IMR-90 (cell line): ENCODE data around the gene PTCD1. TPM values are rescaled to one million over a fixed set of nuclear protein-coding genes. Genes with fewer than 3 reads are reported as not detected.
A peak's percentile ranks its signal among the peaks of the same experiment; 100 is the strongest.

ENCODE experiments used
- ATAC-seq: fragments of 200-7000 bp; cut with Tn5 transposase; 2 replicates; pipeline ENCODE4 v1.9.1; 2020; ENCODE audit warnings: low read depth, mild to moderate bottlenecking, moderate library complexity
- BruUV-seq: library from RNA; stranded (reverse); fragments of 400-500 nt; replicated peaks from 2 replicates; lab custom pipeline; 2021; lab: Mats Ljungman, UMichigan
- CTCF ChIA-PET: fragments of 300-600 bp; formaldehyde crosslinking; extraction: SDS; loops from one replicate; lab custom pipeline; 2021; ENCODE audit warnings: antibody characterized with exemption; lab: Yijun Ruan, JAX
- POLR2A ChIA-PET: fragments of 300-600 bp; sonication (Branson Sonifier 250); formaldehyde crosslinking; loops from one replicate; lab custom pipeline; 2022; ENCODE audit warnings: antibody characterized with exemption; ENCODE audit not compliant: unreplicated experiment; lab: Charles Lee
- DNase-seq: peaks from one replicate; pipeline ENCODE4 v3.0.0; 2013
- H2AFZ ChIP-seq: replicated peaks from 2 replicates; pipeline ENCODE3; 2013; ENCODE audit warnings: low read length, mild to moderate bottlenecking; ENCODE audit not compliant: poor library complexity
- H2AK5ac ChIP-seq: 2 replicates; pipeline ENCODE4 v1.6.1; 2013; ENCODE audit warnings: low read depth, low read length, inconsistent platforms
- H2AK9ac ChIP-seq: replicated peaks from 2 replicates; pipeline ENCODE3; 2013; ENCODE audit warnings: mild to moderate bottlenecking, low read depth, low read length, moderate library complexity; ENCODE audit not compliant: poor library complexity
- H2BK120ac ChIP-seq: 2 replicates; pipeline ENCODE4 v1.6.1; 2013; ENCODE audit warnings: low read depth, low read length, inconsistent platforms
- H2BK15ac ChIP-seq: 3 replicates; pipeline ENCODE4 v1.6.1; 2013; ENCODE audit warnings: low read depth, low read length, inconsistent platforms
- H2BK20ac ChIP-seq: 2 replicates; pipeline ENCODE4 v1.6.1; 2013; ENCODE audit warnings: low read depth, mild to moderate bottlenecking, inconsistent platforms, low read length, moderate library complexity
- H2BK5ac ChIP-seq: 2 replicates; pipeline ENCODE4 v1.6.1; 2013; ENCODE audit warnings: mild to moderate bottlenecking, low read depth, low read length, inconsistent platforms; ENCODE audit not compliant: poor library complexity, severe bottlenecking
- H3K14ac ChIP-seq: replicated peaks from 2 replicates; pipeline ENCODE4 v1.6.1; 2013; ENCODE audit warnings: low read depth, low read length, inconsistent platforms
- H3K18ac ChIP-seq: 2 replicates; pipeline ENCODE4 v1.6.1; 2013; ENCODE audit warnings: low read depth, low read length, control low read depth
- H3K23ac ChIP-seq: 2 replicates; pipeline ENCODE4 v1.6.1; 2013; ENCODE audit warnings: low read depth, low read length, inconsistent platforms
- H3K27ac ChIP-seq: 2 replicates; pipeline ENCODE4 v1.5.1; 2013; ENCODE audit warnings: mild to moderate bottlenecking, control low read depth, low read length; ENCODE audit not compliant: insufficient read depth
- H3K27me3 ChIP-seq: 2 replicates; pipeline ENCODE4 v1.6.1; 2013; ENCODE audit warnings: low read length; ENCODE audit not compliant: control insufficient read depth, insufficient read depth
- H3K36me3 ChIP-seq: 2 replicates; pipeline ENCODE4 v1.6.1; 2013; ENCODE audit warnings: low read length, mixed read lengths; ENCODE audit not compliant: control insufficient read depth, insufficient read depth
- H3K4ac ChIP-seq: 2 replicates; pipeline ENCODE4 v1.6.1; 2013; ENCODE audit warnings: low read depth, low read length, inconsistent platforms
- H3K4me1 ChIP-seq: 2 replicates; pipeline ENCODE4 v1.6.1; 2013; ENCODE audit warnings: low read length, mixed read lengths; ENCODE audit not compliant: control insufficient read depth, insufficient read depth
- H3K4me2 ChIP-seq: 2 replicates; pipeline ENCODE4 v1.6.1; 2013; ENCODE audit warnings: low read depth, mild to moderate bottlenecking, control low read depth, low read length, moderate library complexity
- H3K4me3 ChIP-seq: 2 replicates; pipeline ENCODE4 v1.5.1; 2013; ENCODE audit warnings: low read depth, mild to moderate bottlenecking, control low read depth, low read length, moderate library complexity; ENCODE audit not compliant: insufficient read depth
- H3K56ac ChIP-seq: 2 replicates; pipeline ENCODE4 v1.6.1; 2013; ENCODE audit warnings: low read length, inconsistent platforms; ENCODE audit not compliant: insufficient read depth; ENCODE audit errors: extremely low read depth
- H3K79me1 ChIP-seq, 2 experiments: 2 replicates each; pipeline ENCODE4 v1.6.1; 2013; ENCODE audit warnings: low read length in 2 of 2, inconsistent platforms in 1 of 2, low read depth in 1 of 2
- H3K9ac ChIP-seq: 2 replicates; pipeline ENCODE4 v1.6.1; 2013; ENCODE audit warnings: low read depth, low read length, control low read depth
- H3K9me1 ChIP-seq: 2 replicates; pipeline ENCODE4 v1.6.1; 2013; ENCODE audit warnings: low read length, inconsistent platforms; ENCODE audit not compliant: insufficient read depth
- H3K9me3 ChIP-seq: 2 replicates; pipeline ENCODE4 v1.6.1; 2013; ENCODE audit warnings: low read length; ENCODE audit not compliant: control insufficient read depth, insufficient read depth
- H4K20me1 ChIP-seq: 2 replicates; pipeline ENCODE4 v1.6.1; 2013; ENCODE audit warnings: low read length, inconsistent platforms; ENCODE audit not compliant: insufficient read depth
- H4K5ac ChIP-seq: 2 replicates; pipeline ENCODE4 v1.6.1; 2013; ENCODE audit warnings: mild to moderate bottlenecking, low read depth, low read length, control low read depth
- H4K8ac ChIP-seq, 2 experiments: 2 replicates each; pipeline ENCODE4 v1.6.1; 2013; ENCODE audit warnings: low read depth in 2 of 2, low read length in 2 of 2, control low read depth in 1 of 2, inconsistent platforms in 1 of 2
- H4K91ac ChIP-seq: 2 replicates; pipeline ENCODE4 v1.6.1; 2013; ENCODE audit warnings: low read depth, low read length, inconsistent platforms; ENCODE audit not compliant: insufficient read depth
- BHLHE40 ChIP-seq: fragments of 150-350 bp; IDR thresholded peaks from 2 replicates; pipeline ENCODE4 v1.6.1; 2016; ENCODE audit warnings: mild to moderate bottlenecking, low read depth, low read length
- CEBPB ChIP-seq: IDR thresholded peaks from 2 replicates; pipeline ENCODE4 v1.6.1; 2012; ENCODE audit warnings: low read depth, low read length, improper control_type of control experiment
- CHD1 ChIP-seq: IDR thresholded peaks from 2 replicates; pipeline ENCODE4 v1.6.1; 2012; ENCODE audit warnings: low read depth, low read length, improper control_type of control experiment
- ELK1 ChIP-seq: fragments of 150-350 bp; IDR thresholded peaks from 2 replicates; pipeline ENCODE4 v1.6.1; 2016; ENCODE audit warnings: low read depth, mild to moderate bottlenecking, low read length, moderate library complexity, borderline replicate concordance
- FOS ChIP-seq: fragments of 150-350 bp; IDR thresholded peaks from 2 replicates; pipeline ENCODE4 v1.6.1; 2016; ENCODE audit warnings: low read depth, low read length
- MAFK ChIP-seq: IDR thresholded peaks from 2 replicates; pipeline ENCODE4 v1.6.1; 2012; ENCODE audit warnings: low read depth, low read length, improper control_type of control experiment
- MAZ ChIP-seq: IDR thresholded peaks from 2 replicates; pipeline ENCODE4 v1.6.1; 2012; ENCODE audit warnings: low read depth, mild to moderate bottlenecking, low read length, improper control_type of control experiment, moderate library complexity, borderline replicate concordance
- MXI1 ChIP-seq: IDR thresholded peaks from 2 replicates; pipeline ENCODE4 v1.6.1; 2012; ENCODE audit warnings: low read depth, mild to moderate bottlenecking, low read length, moderate library complexity, borderline replicate concordance
- NFE2L2 ChIP-seq: fragments of 150-350 bp; IDR thresholded peaks from 2 replicates; pipeline ENCODE4 v1.6.1; 2016; ENCODE audit warnings: low read depth, mild to moderate bottlenecking, low read length
- POLR2A ChIP-seq: IDR thresholded peaks from 2 replicates; pipeline ENCODE4 v1.6.1; 2012; ENCODE audit warnings: mild to moderate bottlenecking, low read depth, low read length
- RCOR1 ChIP-seq: IDR thresholded peaks from 2 replicates; pipeline ENCODE4 v1.6.1; 2012; ENCODE audit warnings: mild to moderate bottlenecking, low read length, improper control_type of control experiment; ENCODE audit not compliant: insufficient replicate concordance
- RFX5 ChIP-seq: IDR thresholded peaks from 2 replicates; pipeline ENCODE4 v1.8.0; 2012; ENCODE audit warnings: low read depth, mild to moderate bottlenecking, low read length, moderate library complexity
- SMC3 ChIP-seq: fragments of 150-350 bp; IDR thresholded peaks from 2 replicates; pipeline ENCODE4 v1.6.1; 2016; ENCODE audit warnings: low read depth, mild to moderate bottlenecking, antibody characterized with exemption, low read length, moderate library complexity
- USF2 ChIP-seq: fragments of 150-350 bp; IDR thresholded peaks from 2 replicates; pipeline ENCODE4 v1.6.1; 2017; ENCODE audit warnings: mild to moderate bottlenecking, antibody characterized with exemption, low read length, low read depth
- WGBS, 2 experiments: methylation state at CpG; one replicate each; pipeline versions ENCODE4 v1.1.5 to v1.1.7; 2013; ENCODE audit warnings: missing lambda C conversion rate in 2 of 2; ENCODE audit not compliant: insufficient read length in 1 of 2; ENCODE audit errors: extremely low coverage in 2 of 2; 5-methylcytosine and 5-hydroxymethylcytosine counted together
- dilution Hi-C: fragments of 300-500 bp; cut with HindIII; formaldehyde crosslinking; loops from one replicate; pipeline ENCODE4 v1.14.3; 2018; ENCODE audit warnings: low sequenced_read_pairs; ENCODE audit not compliant: unreplicated experiment
- in situ Hi-C: fragments of 300-500 bp; cut with MboI; formaldehyde crosslinking; loops from 3 replicates; pipeline ENCODE4 v1.14.3; 2019; ENCODE audit warnings: low sequenced_read_pairs, inconsistent platforms, mixed read lengths
- intact Hi-C: fragments of 100-400 bp; cut with micrococcal nuclease; formaldehyde crosslinking; loops from 2 replicates; pipeline ENCODE4 v1.10.0; 2022
- polyA plus RNA-seq, 3 experiments: library from polyadenylated mRNA; depleted of rRNA; stranded (reverse); fragments of >200 nt; gene quantifications; 2 replicates each; pipeline ENCODE4 v1.2.3, GENCODE V29; 2012; ENCODE audit warnings: low replicate concordance in 1 of 3
- total RNA-seq: library from RNA; depleted of rRNA; stranded (reverse); fragments of >200 nt; gene quantifications from 2 replicates; pipeline ENCODE4 v1.2.3, GENCODE V29; 2012
- TF ChIP-seq, protein P1 (sequence below): conservative IDR thresholded peaks from 2 replicates; pipeline ENCODE4 v1.5.1; 2012; ENCODE audit warnings: mild to moderate bottlenecking, low read depth, low read length, improper control_type of control experiment

PTCD1 gene
- total and polyA plus RNA-seq, 2 of the 4 experiments (the other 2 are of a cell fraction): 2.2 to 4.0 TPM

- intact Hi-C loops: no loop called here
- CTCF ChIA-PET: interaction anchor here (0.6 kb wide), 3 partner anchors 40 to 87 kb away, joined by 3 to 6 read pairs (median 4); no protein-coding TSS in a partner anchor
- no TSS peak for BruUV-seq
- TF ChIP-seq NFE2L2: no peak
- no peak for TF ChIP-seq ELK1
- TF ChIP-seq, protein P1, sequence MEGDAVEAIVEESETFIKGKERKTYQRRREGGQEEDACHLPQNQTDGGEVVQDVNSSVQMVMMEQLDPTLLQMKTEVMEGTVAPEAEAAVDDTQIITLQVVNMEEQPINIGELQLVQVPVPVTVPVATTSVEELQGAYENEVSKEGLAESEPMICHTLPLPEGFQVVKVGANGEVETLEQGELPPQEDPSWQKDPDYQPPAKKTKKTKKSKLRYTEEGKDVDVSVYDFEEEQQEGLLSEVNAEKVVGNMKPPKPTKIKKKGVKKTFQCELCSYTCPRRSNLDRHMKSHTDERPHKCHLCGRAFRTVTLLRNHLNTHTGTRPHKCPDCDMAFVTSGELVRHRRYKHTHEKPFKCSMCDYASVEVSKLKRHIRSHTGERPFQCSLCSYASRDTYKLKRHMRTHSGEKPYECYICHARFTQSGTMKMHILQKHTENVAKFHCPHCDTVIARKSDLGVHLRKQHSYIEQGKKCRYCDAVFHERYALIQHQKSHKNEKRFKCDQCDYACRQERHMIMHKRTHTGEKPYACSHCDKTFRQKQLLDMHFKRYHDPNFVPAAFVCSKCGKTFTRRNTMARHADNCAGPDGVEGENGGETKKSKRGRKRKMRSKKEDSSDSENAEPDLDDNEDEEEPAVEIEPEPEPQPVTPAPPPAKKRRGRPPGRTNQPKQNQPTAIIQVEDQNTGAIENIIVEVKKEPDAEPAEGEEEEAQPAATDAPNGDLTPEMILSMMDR: no peak
- TF ChIP-seq MXI1: no peak
- TF ChIP-seq CHD1: no peak
- TF ChIP-seq USF2: no peak
- TF ChIP-seq CEBPB: no peak
- TF ChIP-seq SMC3: no peak
- TF ChIP-seq BHLHE40: no peak
- no peak for TF ChIP-seq MAFK
- TF ChIP-seq RFX5: no peak
- no peak for TF ChIP-seq POLR2A
- TF ChIP-seq MAZ: no peak
- TF ChIP-seq RCOR1: no peak
- TF ChIP-seq FOS: no peak
These were observed 68.7 kb downstream of the PTCD1 start for GRCh38 chr7:99369767-99370391.

More at GRCh38 chr7:99369767-99370391, 68.7 kb downstream of the PTCD1 start:
- H3K4me3 ChIP-seq: no peak overlapping the region
- no peak overlapping the region for H3K9ac ChIP-seq
- peak overlapping the region; percentile 24; the same call in 1 of the 2 replicates for H3K4ac ChIP-seq
- no peak overlapping the region for H2AK9ac ChIP-seq
- H4K5ac ChIP-seq: no peak overlapping the region
- no peak overlapping the region for H3K18ac ChIP-seq
- H3K4me1 ChIP-seq: peaks cover 8% of the 10 kb centered on the region; the same call in 1 of the 2 replicates
- H3K9me3 ChIP-seq: no peaks in the 10 kb centered on the region
- no peak overlapping the region for H3K14ac ChIP-seq
- no peak overlapping the region for H3K4me2 ChIP-seq
- H3K27ac ChIP-seq: no peak overlapping the region
- peak; percentile 45 for DNase-seq
- POLR2A ChIA-PET: no interaction called here
- ATAC-seq: no peak
- peak overlapping the region; percentile 23 for H2AFZ ChIP-seq
- no peak overlapping the region for H3K56ac ChIP-seq
- peaks cover 4% of the 10 kb centered on the region; the same call in 1 of the 2 replicates for H3K9me1 ChIP-seq
- WGBS, 2 experiments: 30% methylated on average over 2 of the region's 9 CpGs; no CpG with 5 or more reads in 1 of the 2 experiments
- no peaks in the 10 kb centered on the region for H3K27me3 ChIP-seq
- H4K91ac ChIP-seq: no peak overlapping the region
- dilution Hi-C loops (no loop called here), in situ Hi-C loops (no loop called here)
- H2BK5ac ChIP-seq: no peak overlapping the region
- no peak overlapping the region for H2AK5ac ChIP-seq
- peaks cover 4 to 38% of the 10 kb centered on the region in 2 experiments; a peak in 2 of 4 replicates for H3K79me1 ChIP-seq
- H2BK15ac ChIP-seq: no peak overlapping the region; the same call in 2 of the 3 replicates
- H3K36me3 ChIP-seq: peaks cover 19% of the 10 kb centered on the region
- H4K8ac ChIP-seq: no peak overlapping the region
- no peak overlapping the region for H2BK20ac ChIP-seq
- no peak overlapping the region for H2BK120ac ChIP-seq
- no peak overlapping the region for H3K23ac ChIP-seq
- peaks cover 4% of the 10 kb centered on the region; the same call in 1 of the 2 replicates for H4K20me1 ChIP-seq
